ENCODE data around the gene EXOC6B. TPM values are rescaled to one million over a fixed set of nuclear protein-coding genes. Genes with fewer than 3 reads are reported as not detected.

The EXOC6B gene
- total RNA-seq, 4 donors from 2014 or later: 21.0 to 57.7 (median 36.1) TPM

DNA sequence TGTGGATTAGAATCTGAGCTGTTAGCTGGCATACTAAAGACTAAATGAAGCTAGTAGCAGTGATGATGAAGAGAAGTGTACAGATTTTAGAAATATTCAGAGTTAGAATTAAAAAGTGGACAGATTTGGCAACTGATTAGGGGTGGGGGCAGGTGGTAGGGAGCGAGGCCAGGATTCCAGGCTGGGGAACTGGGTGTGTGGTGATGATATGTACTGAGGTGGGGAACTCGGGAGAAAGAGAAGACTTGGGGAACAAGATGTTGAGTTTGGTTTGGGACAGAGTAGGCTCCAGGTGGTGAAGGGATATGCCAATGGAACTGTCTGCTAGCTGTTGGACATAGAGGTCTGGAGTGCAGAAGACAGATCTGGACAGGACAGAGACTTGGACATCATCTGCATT lies 669.0 kb downstream of the EXOC6B start:
- no peak for TF ChIP-seq CTCF (IDR thresholded peaks at IDR 0.05)
- peaks cover 0 to 8% (median 0%) of the 10 kb centered on the region in 3 donors for H3K4me1 ChIP-seq
- H3K9me3 ChIP-seq: no peaks in the 10 kb centered on the region
- H3K27me3 ChIP-seq: peaks cover 0 to 57% (median 0%) of the 10 kb centered on the region in 4 donors
- H3K36me3 ChIP-seq: no peaks in the 10 kb centered on the region
- H3K4me3 ChIP-seq: no peak overlapping the region
- WGBS, 2 donors: 77 to 79% methylated on average over 2 of the region's 2 CpGs
- intact Hi-C loops (cut with DNase I): no loop called here
- H3K27ac ChIP-seq: no peak overlapping the region
- no peak for DNase-seq

GRCh38 chr2:72155737-72156136 lies 670.1 kb downstream of the EXOC6B start:
- H3K4me1 ChIP-seq: peaks cover 0 to 8% (median 0%) of the 10 kb centered on the region in 3 donors
- no peak for DNase-seq
- peaks cover 0 to 67% (median 0%) of the 10 kb centered on the region in 4 donors for H3K27me3 ChIP-seq
- intact Hi-C loops (cut with DNase I): no loop called here
- H3K27ac ChIP-seq: no peak overlapping the region
- 69 to 86% methylated on average over 2 to 5 of the region's 5 CpGs for WGBS, 2 donors
- TF ChIP-seq POLR2A (IDR thresholded peaks at IDR 0.05) (no peak), CTCF (IDR thresholded peaks at IDR 0.05) (no peak)
- H3K4me3 ChIP-seq: no peak overlapping the region
- H3K36me3 ChIP-seq: no peaks in the 10 kb centered on the region
- H3K9me3 ChIP-seq: no peaks in the 10 kb centered on the region

- H3K27me3 ChIP-seq: peaks cover 0 to 72% (median 0%) of the 10 kb centered on the region in 4 donors
- H3K4me3 ChIP-seq: no peak overlapping the region
- H3K36me3 ChIP-seq: no peaks in the 10 kb centered on the region
- H3K27ac ChIP-seq: no peak overlapping the region
- intact Hi-C loops (cut with DNase I): no loop called here
- no peak for DNase-seq
- H3K4me1 ChIP-seq: peaks cover 0 to 14% (median 1%) of the 10 kb centered on the region in 3 donors
- WGBS, 2 donors: 33% methylated on average over 1 of the region's 3 CpGs; no CpG with 5 or more reads in 1 of the 2 donors
- H3K9me3 ChIP-seq: no peaks in the 10 kb centered on the region
- TF ChIP-seq CTCF (IDR thresholded peaks at IDR 0.05) (no peak), POLR2A (IDR thresholded peaks at IDR 0.05) (no peak)
Measured at GRCh38 chr2:72155151-72155550, 670.7 kb downstream of the EXOC6B start.

- intact Hi-C loops (cut with DNase I): loop anchor here (5.0 kb wide), 2 partner anchors 232 to 607 kb away; no protein-coding TSS in a partner anchor
- TF ChIP-seq CTCF (IDR thresholded peaks at IDR 0.05): no peak
- TF ChIP-seq POLR2A (IDR thresholded peaks at IDR 0.05): no peak
- H3K27me3 ChIP-seq: peaks cover 0 to 79% (median 0%) of the 10 kb centered on the region in 4 donors
- H3K4me3 ChIP-seq: no peak overlapping the region
- no peaks in the 10 kb centered on the region for H3K36me3 ChIP-seq
- H3K27ac ChIP-seq: no peak overlapping the region
- WGBS, 2 donors: 81 to 87% methylated on average over 3 to 13 of the region's 16 CpGs
- DNase-seq: no peak
- H3K4me1 ChIP-seq: peaks cover 0 to 21% (median 8%) of the 10 kb centered on the region in 3 donors
- H3K9me3 ChIP-seq: no peaks in the 10 kb centered on the region
Measured at GRCh38 chr2:72154386-72154975, 671.4 kb downstream of the EXOC6B start.

DNA sequence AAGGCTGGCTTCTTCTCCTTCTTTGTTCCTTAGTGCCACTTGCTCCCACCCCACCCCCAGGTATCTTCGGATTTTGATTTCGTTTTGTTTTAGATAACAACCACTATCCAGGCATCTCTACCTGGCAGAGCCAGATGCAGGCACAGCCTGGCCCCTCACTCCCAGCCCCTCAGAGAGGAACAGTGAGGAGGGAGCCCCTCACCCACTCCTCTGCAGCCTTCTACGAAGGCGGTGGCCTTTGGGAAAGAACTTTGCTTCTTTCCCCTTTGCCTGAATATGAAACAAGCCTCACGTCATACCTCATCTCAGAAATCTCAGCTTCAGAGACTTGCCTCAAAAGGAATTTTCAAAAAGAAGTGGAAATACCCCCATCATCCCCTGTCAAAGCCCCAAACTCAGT lies 671.9 kb downstream of the EXOC6B start:
- no peak for DNase-seq
- WGBS, 2 donors: 84 to 91% methylated on average over 5 of the region's 5 CpGs
- Histone ChIP-seq H3K36me3 (no peaks in the 10 kb centered on the region), H3K4me1 (peaks cover 0 to 26% (median 12%) of the 10 kb centered on the region in 3 donors), H3K9me3 (no peaks in the 10 kb centered on the region), H3K4me3 (no peak overlapping the region), H3K27me3 (peaks cover 0 to 82% (median 0%) of the 10 kb centered on the region in 4 donors), H3K27ac (no peak overlapping the region)
- intact Hi-C loops (cut with DNase I): loop anchor here (5.0 kb wide), 2 partner anchors 232 to 607 kb away; no protein-coding TSS in a partner anchor
- TF ChIP-seq POLR2A (IDR thresholded peaks at IDR 0.05): no peak
- no peak for TF ChIP-seq CTCF (IDR thresholded peaks at IDR 0.05)

All from esophagus squamous epithelium (tissue), 5 donors.